SK-N-SH treated with all-trans-retinoic acid at 6 μM for 48 hours (cell line): ENCODE results near the gene SLC6A3.

ENCODE experiments used
- ATAC-seq: fragments of 200-7000 bp; cut with Tn5 transposase; 3 replicates; pipeline ENCODE4 v1.9.1; 2020; ENCODE audit warnings: mild to moderate bottlenecking, moderate library complexity
- BACH2 ChIP-seq: fragments of 250-450 bp; sonication (Bioruptor Pico); IDR thresholded peaks from 2 replicates; pipeline ENCODE4 v1.9.0; 2021; ENCODE audit warnings: mild to moderate bottlenecking, borderline replicate concordance
- CREB5 ChIP-seq: fragments of 250-450 bp; sonication (Bioruptor Pico); IDR thresholded peaks from 2 replicates; pipeline ENCODE4 v1.5.1; 2020; ENCODE audit warnings: low read depth, mild to moderate bottlenecking, moderate library complexity
- CSDC2 ChIP-seq: fragments of 250-450 bp; sonication (Bioruptor Pico); IDR thresholded peaks from 2 replicates; pipeline ENCODE4 v1.5.0; 2020; ENCODE audit warnings: mild to moderate bottlenecking, moderate library complexity
- GLIS3 ChIP-seq: fragments of 250-450 bp; sonication (Bioruptor Pico); IDR thresholded peaks from 2 replicates; pipeline ENCODE4 v1.5.0; 2020; ENCODE audit warnings: mild to moderate bottlenecking, moderate library complexity
- ISL1 ChIP-seq: fragments of 250-450 bp; sonication (Bioruptor Pico); IDR thresholded peaks from 2 replicates; pipeline ENCODE4 v2.1.2; 2022; ENCODE audit warnings: mild to moderate bottlenecking, moderate library complexity
- OSR1 ChIP-seq: fragments of 250-450 bp; sonication (Bioruptor Pico); IDR thresholded peaks from 2 replicates; pipeline ENCODE4 v1.8.0; 2022; ENCODE audit warnings: moderate library complexity, mild to moderate bottlenecking, inconsistent platforms
- PATZ1 ChIP-seq: fragments of 250-450 bp; sonication (Bioruptor Pico); IDR thresholded peaks from 2 replicates; pipeline ENCODE4 v1.8.0; 2020; ENCODE audit warnings: mild to moderate bottlenecking, moderate library complexity, borderline replicate concordance
- PPARA ChIP-seq: fragments of 250-450 bp; sonication (Bioruptor Pico); IDR thresholded peaks from 2 replicates; pipeline ENCODE4 v1.5.0; 2020; ENCODE audit warnings: mild to moderate bottlenecking, borderline replicate concordance
- SNAI2 ChIP-seq: fragments of 250-450 bp; sonication (Bioruptor Pico); IDR thresholded peaks from 2 replicates; pipeline ENCODE4 v1.5.0; 2020; ENCODE audit warnings: mild to moderate bottlenecking, moderate library complexity
- TCF4 ChIP-seq: fragments of 250-450 bp; sonication (Bioruptor Pico); IDR thresholded peaks from 2 replicates; pipeline ENCODE4 v1.8.0; 2021; ENCODE audit warnings: mild to moderate bottlenecking, moderate library complexity, borderline replicate concordance
- TOX ChIP-seq: fragments of 250-450 bp; sonication (Bioruptor Pico); IDR thresholded peaks from 2 replicates; pipeline ENCODE4 v1.8.0; 2021; ENCODE audit warnings: mild to moderate bottlenecking, moderate library complexity, borderline replicate concordance
- ZC3H10 ChIP-seq: fragments of 250-450 bp; sonication (Bioruptor Pico); IDR thresholded peaks from 2 replicates; pipeline ENCODE4 v1.5.1; 2021; ENCODE audit warnings: mild to moderate bottlenecking, moderate library complexity
- ZFP3 ChIP-seq: fragments of 250-450 bp; sonication (Bioruptor Pico); IDR thresholded peaks from 2 replicates; pipeline ENCODE4 v1.5.0; 2020; ENCODE audit warnings: mild to moderate bottlenecking, moderate library complexity
- ZNF565 ChIP-seq: fragments of 450-650 bp; formaldehyde crosslinking; conservative IDR thresholded peaks from 2 replicates; pipeline ENCODE4 v1.5.0; 2020; ENCODE audit warnings: low read depth, mild to moderate bottlenecking, moderate library complexity
- ZNF70 ChIP-seq: fragments of 450-650 bp; formaldehyde crosslinking; IDR thresholded peaks from 2 replicates; pipeline ENCODE4 v1.5.0; 2020; ENCODE audit warnings: mild to moderate bottlenecking, moderate library complexity
- ZNF8 ChIP-seq: fragments of 450-650 bp; formaldehyde crosslinking; IDR thresholded peaks from 2 replicates; pipeline ENCODE4 v1.5.0; 2020; ENCODE audit warnings: mild to moderate bottlenecking, moderate library complexity
- TF ChIP-seq, protein P1 (sequence below): fragments of 250-450 bp; sonication (Bioruptor Pico); IDR thresholded peaks from 2 replicates; pipeline ENCODE4 v1.8.0; 2021; ENCODE audit warnings: low read depth, mild to moderate bottlenecking, moderate library complexity, borderline replicate concordance
- TF ChIP-seq, protein P2 (sequence below): fragments of 250-450 bp; sonication (Bioruptor Pico); IDR thresholded peaks from 2 replicates; pipeline ENCODE4 v1.5.1; 2021; ENCODE audit warnings: mild to moderate bottlenecking, moderate library complexity

SLC6A3 gene

DNA sequence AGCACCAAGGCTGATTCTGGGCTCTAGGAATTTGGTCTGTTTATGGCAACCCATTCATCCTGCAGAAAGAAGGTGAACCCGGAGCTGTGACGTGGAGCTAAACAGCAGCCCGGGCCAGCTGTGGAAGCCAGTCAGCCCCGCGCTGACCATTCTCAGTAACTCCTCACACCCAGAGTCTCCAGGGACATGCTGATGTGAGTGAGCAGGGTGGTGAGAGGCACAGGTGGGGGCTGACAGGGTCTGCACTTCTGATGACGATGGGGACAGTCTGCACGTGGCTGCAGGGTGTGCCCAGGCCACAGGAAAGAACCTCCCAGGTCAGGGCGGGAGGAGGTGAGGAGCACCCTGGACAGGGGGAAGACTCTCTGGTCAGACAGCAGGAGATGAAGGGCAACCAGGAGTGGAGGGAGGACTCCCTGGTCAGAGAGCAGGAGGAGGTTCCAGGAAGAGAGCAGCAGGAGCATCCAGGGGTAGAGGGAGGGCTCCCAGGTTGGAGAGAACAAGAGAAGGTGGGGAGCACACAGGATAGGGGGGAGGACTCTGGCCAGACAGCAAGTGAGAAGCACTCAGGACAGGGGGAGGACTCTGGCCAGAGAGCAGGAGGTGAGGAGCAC lies 26.1 kb upstream of the SLC6A3 start:
- ATAC-seq, result no peak
- no peak for TF ChIP-seq ISL1 (CRISPR knock-in tag)
- no peak for TF ChIP-seq TCF4 (CRISPR knock-in tag)
- no peak for TF ChIP-seq ZFP3 (CRISPR knock-in tag)
- TF ChIP-seq, protein P1, sequence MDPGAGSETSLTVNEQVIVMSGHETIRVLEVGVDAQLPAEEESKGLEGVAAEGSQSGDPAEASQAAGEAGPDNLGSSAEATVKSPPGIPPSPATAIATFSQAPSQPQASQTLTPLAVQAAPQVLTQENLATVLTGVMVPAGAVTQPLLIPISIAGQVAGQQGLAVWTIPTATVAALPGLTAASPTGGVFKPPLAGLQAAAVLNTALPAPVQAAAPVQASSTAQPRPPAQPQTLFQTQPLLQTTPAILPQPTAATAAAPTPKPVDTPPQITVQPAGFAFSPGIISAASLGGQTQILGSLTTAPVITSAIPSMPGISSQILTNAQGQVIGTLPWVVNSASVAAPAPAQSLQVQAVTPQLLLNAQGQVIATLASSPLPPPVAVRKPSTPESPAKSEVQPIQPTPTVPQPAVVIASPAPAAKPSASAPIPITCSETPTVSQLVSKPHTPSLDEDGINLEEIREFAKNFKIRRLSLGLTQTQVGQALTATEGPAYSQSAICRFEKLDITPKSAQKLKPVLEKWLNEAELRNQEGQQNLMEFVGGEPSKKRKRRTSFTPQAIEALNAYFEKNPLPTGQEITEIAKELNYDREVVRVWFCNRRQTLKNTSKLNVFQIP (CRISPR knock-in tag), result no peak
- TF ChIP-seq ZNF565 (CRISPR knock-in tag), result no peak
- TF ChIP-seq PATZ1 (CRISPR knock-in tag), result no peak
- TF ChIP-seq PPARA (CRISPR knock-in tag), result no peak

DNA sequence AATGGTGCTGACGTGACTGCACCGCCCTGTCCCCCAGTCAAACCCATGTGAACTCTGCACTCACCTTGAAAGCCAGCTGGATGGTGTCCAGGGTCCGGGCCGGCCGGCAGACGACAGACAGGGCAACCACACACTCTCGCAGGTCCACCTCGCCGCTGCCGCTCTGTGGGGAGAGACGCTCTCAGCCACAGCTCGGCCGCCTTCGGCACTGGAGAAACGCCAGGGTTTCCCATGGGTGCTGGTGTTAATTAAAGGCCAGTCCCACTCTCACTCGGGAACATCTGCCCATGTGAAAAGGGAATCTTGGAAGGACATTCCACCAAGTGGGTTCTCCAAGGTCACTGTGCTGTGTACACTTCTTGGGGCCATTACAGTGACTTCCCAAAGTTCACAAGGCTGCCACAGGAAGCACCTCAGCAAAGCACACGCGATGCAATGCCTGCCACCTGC lies 25.5 kb upstream of the SLC6A3 start:
- TF ChIP-seq PATZ1 (CRISPR knock-in tag) (no peak), GLIS3 (CRISPR knock-in tag) (no peak), ZNF565 (CRISPR knock-in tag) (no peak), ZC3H10 (CRISPR knock-in tag) (no peak), ZNF70 (CRISPR knock-in tag) (no peak), ZNF8 (CRISPR knock-in tag) (no peak)
- TF ChIP-seq, protein P2, sequence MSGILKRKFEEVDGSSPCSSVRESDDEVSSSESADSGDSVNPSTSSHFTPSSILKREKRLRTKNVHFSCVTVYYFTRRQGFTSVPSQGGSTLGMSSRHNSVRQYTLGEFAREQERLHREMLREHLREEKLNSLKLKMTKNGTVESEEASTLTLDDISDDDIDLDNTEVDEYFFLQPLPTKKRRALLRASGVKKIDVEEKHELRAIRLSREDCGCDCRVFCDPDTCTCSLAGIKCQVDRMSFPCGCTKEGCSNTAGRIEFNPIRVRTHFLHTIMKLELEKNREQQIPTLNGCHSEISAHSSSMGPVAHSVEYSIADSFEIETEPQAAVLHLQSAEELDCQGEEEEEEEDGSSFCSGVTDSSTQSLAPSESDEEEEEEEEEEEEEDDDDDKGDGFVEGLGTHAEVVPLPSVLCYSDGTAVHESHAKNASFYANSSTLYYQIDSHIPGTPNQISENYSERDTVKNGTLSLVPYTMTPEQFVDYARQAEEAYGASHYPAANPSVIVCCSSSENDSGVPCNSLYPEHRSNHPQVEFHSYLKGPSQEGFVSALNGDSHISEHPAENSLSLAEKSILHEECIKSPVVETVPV (CRISPR knock-in tag), result no peak
- no peak for ATAC-seq

- no peak for ATAC-seq
- no peak for TF ChIP-seq CSDC2 (CRISPR knock-in tag)
- TF ChIP-seq ZC3H10 (CRISPR knock-in tag), result no peak
- no peak for TF ChIP-seq PPARA (CRISPR knock-in tag)
- TF ChIP-seq, protein P2 (CRISPR knock-in tag), result no peak
- no peak for TF ChIP-seq TCF4 (CRISPR knock-in tag)
- no peak for TF ChIP-seq TOX
- TF ChIP-seq SNAI2, result no peak
- no peak for TF ChIP-seq OSR1 (CRISPR knock-in tag)
- TF ChIP-seq CREB5 (CRISPR knock-in tag), result no peak
- TF ChIP-seq BACH2, result no peak
Measured at GRCh38 chr5:1468629-1469527, 23.6 kb upstream of the SLC6A3 start.
